H1 (cell line): ENCODE data around the gene PRR35. TPM values are rescaled to one million over a fixed set of nuclear protein-coding genes. Genes with fewer than 3 reads are reported as not detected.

ENCODE experiments used
- ASH2L ChIP-seq: fragments of 200-600, 300-600 bp; sonication (generic); IDR thresholded peaks from one replicate; pipeline ENCODE4 v1.7.1; 2017; ENCODE audit warnings: low read length
- CEBPB ChIP-seq: IDR thresholded peaks from 2 replicates; pipeline ENCODE4 v1.6.1; 2012; ENCODE audit warnings: low read depth, low read length
- CHD7 ChIP-seq: fragments of 300-600 bp; sonication (generic); IDR thresholded peaks from 2 replicates; pipeline ENCODE4 v1.7.1; 2012; ENCODE audit warnings: low read length, moderate library complexity, mild to moderate bottlenecking, inconsistent platforms; ENCODE audit not compliant: insufficient replicate concordance
- CREB1 ChIP-seq: IDR thresholded peaks from 2 replicates; pipeline ENCODE4 v1.6.1; 2012; ENCODE audit warnings: inconsistent platforms
- KDM5A ChIP-seq: fragments of 200-600 bp; IDR thresholded peaks from 2 replicates; pipeline ENCODE4 v1.7.1; 2012; ENCODE audit warnings: mild to moderate bottlenecking, low read length, inconsistent platforms, mixed read lengths
- NRF1 ChIP-seq: IDR thresholded peaks from 2 replicates; pipeline ENCODE4 v1.6.1; 2011; ENCODE audit warnings: mild to moderate bottlenecking, low read depth, low read length, improper control_type of control experiment
- RNF2 ChIP-seq: fragments of 200-900, 300-1000 bp; sonication (generic); IDR thresholded peaks from 2 replicates; pipeline ENCODE4 v1.7.1; 2016; ENCODE audit warnings: borderline replicate concordance, low read depth, mild to moderate bottlenecking, antibody characterized with exemption, low read length; ENCODE audit not compliant: poor library complexity, severe bottlenecking; ENCODE audit errors: missing control alignments
- RXRA ChIP-seq: IDR thresholded peaks from 2 replicates; pipeline ENCODE4 v1.6.1; 2011; ENCODE audit warnings: low read depth, mild to moderate bottlenecking, low read length, moderate library complexity; ENCODE audit not compliant: insufficient read depth
- SIX5 ChIP-seq: IDR thresholded peaks from 2 replicates; pipeline ENCODE4 v1.6.1; 2011; ENCODE audit warnings: mild to moderate bottlenecking, low read depth, low read length
- SP1 ChIP-seq: IDR thresholded peaks from 2 replicates; pipeline ENCODE4 v1.6.1; 2011; ENCODE audit warnings: low read depth, low read length
- TEAD4 ChIP-seq: IDR thresholded peaks from 2 replicates; pipeline ENCODE4 v1.6.1; 2012; ENCODE audit warnings: low read depth, low read length, inconsistent platforms, mixed read lengths
- polyA plus RNA-seq, 7 experiments: library from polyadenylated mRNA; depleted of rRNA in 3 of 7; stranded (reverse) in 5 of 7; unstranded in 2 of 7; fragments of >200 nt in 5 of 7; fragments of 200-250 nt in 2 of 7; gene quantifications; 1 replicate in 5 of 7; 2 replicates in 1 of 7; 4 replicates in 1 of 7; pipeline versions ENCODE4 v1.2.1 to v1.2.3, GENCODE V29; 2011 to 2013; ENCODE audit warnings: missing spikeins in 2 of 7, mixed read lengths in 2 of 7
- total RNA-seq: library from RNA; stranded (reverse); fragmentation: NEBNext Ultra II Directional; extraction: Animal tissue kit (Norgen Biotek cat#: 25700); gene quantifications from 2 replicates; pipeline ENCODE4 v1.2.1, GENCODE V29; 2021

PRR35 gene
- total and polyA plus RNA-seq, 2 of the 8 experiments (the other 6 are each of a cell fraction or from before 2014, with no cell fraction given), result 0.38 to 0.50 TPM

GRCh38 chr16:577796-578195, 17.6 kb downstream of the PRR35 start (continued):
- TF ChIP-seq CHD7 (no peak), NRF1 (no peak), SIX5 (no peak), RNF2 (no peak), RXRA (no peak), KDM5A (no peak), CEBPB (no peak), CREB1 (no peak), TEAD4 (no peak), ASH2L (no peak), SP1 (no peak)
